ENCODE data around the gene CUX1.

DNA sequence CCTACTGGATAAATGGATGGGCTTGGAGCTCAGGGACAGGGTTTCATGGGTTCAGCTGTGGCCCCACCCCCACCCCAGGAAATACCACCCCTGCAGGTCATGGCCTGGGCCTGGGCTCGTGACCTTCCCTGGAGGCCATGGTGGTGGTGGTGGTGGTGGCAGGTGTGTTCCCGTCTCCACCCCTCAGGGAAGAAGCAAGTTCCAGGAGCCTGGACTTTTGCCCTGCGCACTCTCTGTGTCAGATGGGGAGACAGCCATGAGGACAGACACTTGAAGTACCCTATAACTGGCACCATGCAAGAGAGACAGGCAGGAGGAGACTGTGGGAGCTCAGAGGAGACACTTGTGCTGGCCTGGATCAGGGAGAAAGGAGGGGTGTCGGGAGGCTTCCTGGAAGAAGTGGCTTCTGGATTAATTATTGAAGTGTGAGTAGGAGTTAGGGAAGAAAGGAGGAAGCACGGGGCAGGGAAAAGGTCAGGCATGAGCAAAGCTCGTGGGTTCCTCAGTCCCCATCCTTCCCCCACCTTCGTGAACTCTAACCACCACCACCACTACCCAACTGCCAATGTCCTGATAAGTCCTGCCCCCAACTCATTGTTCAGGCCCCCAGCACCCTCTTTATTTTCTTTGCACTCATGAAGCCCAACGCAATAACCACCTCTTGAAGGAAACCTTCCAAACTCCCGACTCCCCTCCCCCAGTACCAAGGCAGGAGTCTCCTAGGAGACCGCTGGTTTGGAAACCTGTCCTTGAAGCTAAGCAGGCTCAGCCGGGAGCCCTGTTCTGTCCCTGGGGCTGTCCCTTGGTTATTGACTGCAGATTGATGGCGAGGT is 478.1 kb downstream of the CUX1 start:
- no peak for TF ChIP-seq GATA2 (IDR thresholded peaks at IDR 0.05; ENCODE audit: low read depth, low read length)
- TF ChIP-seq GATA3 (IDR thresholded peaks at IDR 0.05; ENCODE audit: low read depth, low read length): no peak

Data from SH-SY5Y (cell line).